Vagina (tissue), 2 donors: ENCODE measurements around the gene ERC2.

Experiments used
- CTCF ChIP-seq, 3 experiments: fragments of 450-650 bp in 2 of 3; fragments of 200-600 bp in 1 of 3; sonication (generic) in 1 of 3; IDR thresholded peaks; one replicate each; pipeline ENCODE4 v1.5.1; 2017 to 2019; ENCODE audit warnings: antibody characterized with exemption in 3 of 3, mild to moderate bottlenecking in 2 of 3, moderate library complexity in 2 of 3
- POLR2AphosphoS5 ChIP-seq, 2 donors: sonication (generic); formaldehyde crosslinking; IDR thresholded peaks; one replicate each; pipeline ENCODE4 v1.9.0; 2017; ENCODE audit warnings: antibody characterized with exemption in 2 of 2, mild to moderate bottlenecking in 2 of 2, low read depth in 1 of 2; ENCODE audit not compliant: insufficient read depth in 1 of 2

DNA sequence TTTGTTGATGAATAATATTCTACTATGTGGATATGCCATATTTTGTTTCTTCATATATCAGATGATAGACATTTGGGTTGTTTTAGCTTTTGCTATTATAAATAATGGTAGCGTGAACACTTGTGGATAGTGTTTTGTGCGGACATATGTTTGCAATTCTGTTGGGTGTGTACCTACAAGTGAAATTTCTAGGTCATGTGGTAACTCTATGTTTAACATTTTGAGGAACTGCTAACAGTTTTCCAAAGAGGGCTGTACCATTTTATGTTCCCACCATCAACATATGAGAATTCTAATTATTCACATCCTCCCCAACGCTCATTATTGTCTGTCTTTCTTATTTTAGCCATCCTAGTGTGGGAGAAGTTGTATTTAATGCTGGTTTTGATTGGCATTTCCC is 303.8 kb downstream of the ERC2 start:
- no peak for TF ChIP-seq CTCF (IDR thresholded peaks at IDR 0.05)
- TF ChIP-seq POLR2AphosphoS5 (IDR thresholded peaks at IDR 0.05; ENCODE audit: insufficient read depth in 1 of 2, low read depth in 1 of 2), result no peak
